K562 (cell line): ENCODE results near the gene OPHN1. TPM values are rescaled to one million over a fixed set of nuclear protein-coding genes. Genes with fewer than 3 reads are reported as not detected.
"Not testable (repeated sequence)": the region's sequence is repeated elsewhere in the genome, so short reads cannot be mapped to it uniquely, and the experiment has no call there.

ENCODE experiments used
- ATAC-seq: fragments of 200-7000 bp; cut with Tn5 transposase; 3 replicates; pipeline ENCODE4 v1.9.1; 2020; ENCODE audit warnings: moderate library complexity
- BruUV-seq: library from RNA; stranded (reverse); fragments of 400-500 nt; replicated peaks from 2 replicates; lab custom pipeline; 2021; lab: Mats Ljungman, UMichigan
- CTCF ChIA-PET: fragments of 300-600 bp; formaldehyde crosslinking; extraction: SDS; loops from one replicate; lab custom pipeline; 2021; ENCODE audit warnings: low intra/inter-chr PET ratio; lab: Yijun Ruan, JAX
- POLR2A ChIA-PET: fragments of 300-600, 350-650 bp; sonication (Branson Sonifier 250); formaldehyde crosslinking; extraction: SDS; loops from one replicate; lab custom pipeline; 2021; ENCODE audit warnings: antibody characterized with exemption, inconsistent platforms; lab: Yijun Ruan, JAX
- DNase-seq, 4 experiments: peaks; one replicate each; pipeline versions ENCODE4 v3.0.0 to v3.0.0-alpha.2; 2011 to 2018; ENCODE audit warnings: low spot score in 3 of 4, mixed read lengths in 3 of 4; ENCODE audit errors: extremely low read depth in 1 of 4
- FAIRE-seq: peaks from 2 replicates; lab custom pipeline; 2011; peaks lifted over from hg19 to GRCh38; lab: Jason Lieb, UNC
- H2AFZ ChIP-seq: 2 replicates; pipeline ENCODE4 v1.6.0; 2011; ENCODE audit warnings: low read depth, low read length, control low read depth, inconsistent platforms
- H3K27ac ChIP-seq: fragments of 200-600 bp; 3 replicates; pipeline ENCODE4 v1.8.0; 2011; ENCODE audit warnings: low read depth, mild to moderate bottlenecking, control low read depth, inconsistent platforms, low read length, moderate library complexity, mixed read lengths; ENCODE audit errors: extremely low read depth
- H3K27me3 ChIP-seq, 2 experiments: fragments of 300-600 bp in 1 of 2; 2 replicates in 1 of 2; 3 replicates in 1 of 2; pipeline versions ENCODE4 v1.6.0 to v1.8.0; 2011; ENCODE audit warnings: inconsistent platforms in 2 of 2, low read length in 2 of 2, mild to moderate bottlenecking in 1 of 2, mixed read lengths in 1 of 2, moderate library complexity in 1 of 2; ENCODE audit not compliant: control insufficient read depth in 2 of 2, insufficient read depth in 2 of 2
- H3K36me3 ChIP-seq: fragments of 300-600 bp; 3 replicates; pipeline ENCODE4 v1.8.0; 2011; ENCODE audit warnings: mild to moderate bottlenecking, low read length, inconsistent platforms; ENCODE audit not compliant: control insufficient read depth, insufficient read depth
- H3K4me1 ChIP-seq, 2 experiments: fragments of 200-600 bp in 1 of 2; replicated peaks in 1 of 2; 2 replicates in 1 of 2; 3 replicates in 1 of 2; pipeline versions ENCODE4 v1.5.1 to v1.8.0; 2011; ENCODE audit warnings: inconsistent platforms in 2 of 2, low read length in 2 of 2, mild to moderate bottlenecking in 1 of 2, mixed read lengths in 1 of 2, moderate library complexity in 1 of 2; ENCODE audit not compliant: control insufficient read depth in 2 of 2, insufficient read depth in 2 of 2
- H3K4me2 ChIP-seq: 2 replicates; pipeline ENCODE4 v1.6.1; 2011; ENCODE audit warnings: low read length, control low read depth, inconsistent platforms, mixed read lengths; ENCODE audit not compliant: insufficient read depth
- H3K4me3 ChIP-seq: fragments of 200-600 bp; sonication (generic), shearing (Covaris generic); 2 replicates; pipeline ENCODE4 v1.5.1; 2016; ENCODE audit warnings: control low read depth, inconsistent platforms
- H3K79me2 ChIP-seq: fragments of 200-600 bp; 3 replicates; pipeline ENCODE4 v1.8.0; 2011; ENCODE audit warnings: low read length, inconsistent platforms; ENCODE audit not compliant: control insufficient read depth, insufficient read depth
- H3K9ac ChIP-seq, 2 experiments: 2 replicates each; pipeline versions ENCODE4 v1.6.0 to v1.6.1; 2011; ENCODE audit warnings: low read depth in 2 of 2, low read length in 2 of 2, control low read depth in 1 of 2, inconsistent platforms in 1 of 2, mild to moderate bottlenecking in 1 of 2, mixed read lengths in 1 of 2; ENCODE audit not compliant: insufficient read depth in 1 of 2
- H3K9me1 ChIP-seq: one replicate; pipeline ENCODE4 v1.6.0; 2011; ENCODE audit warnings: inconsistent platforms, mild to moderate bottlenecking, low read length, moderate library complexity; ENCODE audit not compliant: control insufficient read depth, insufficient read depth
- H3K9me3 ChIP-seq: replicated peaks from 2 replicates; pipeline ENCODE4 v1.5.1; 2011; ENCODE audit warnings: low read depth, low read length, inconsistent platforms; ENCODE audit not compliant: control insufficient read depth, insufficient read depth
- H4K20me1 ChIP-seq: replicated peaks from 2 replicates; pipeline ENCODE4 v1.6.1; 2011; ENCODE audit warnings: low read length, inconsistent platforms, mixed read lengths; ENCODE audit not compliant: control insufficient read depth, insufficient read depth
- ZBTB11 ChIP-seq, 3 experiments: fragments of 200-800 bp in 1 of 3; fragments of 250-450 bp in 1 of 3; fragments of 450-650 bp in 1 of 3; sonication (Bioruptor Pico) in 1 of 3; sonication (Bioruptor generic) in 1 of 3; formaldehyde crosslinking in 1 of 3; IDR thresholded peaks; 2 replicates each; pipeline versions ENCODE4 v1.6.1 to v1.8.0; 2016 to 2022; ENCODE audit warnings: mild to moderate bottlenecking in 2 of 3, missing genetic modification characterization in 2 of 3, missing compliant biosample characterization in 1 of 3, moderate library complexity in 1 of 3
- ZNF57 ChIP-seq: fragments of 450-650 bp; formaldehyde crosslinking; IDR thresholded peaks from 2 replicates; pipeline ENCODE4 v1.4.0; 2020; ENCODE audit warnings: mild to moderate bottlenecking, moderate library complexity
- WGBS: fragments of 100-300 bp; shearing (Covaris generic); methylation state at CpG from one replicate; pipeline ENCODE4 v1.1.6; 2016; ENCODE audit warnings: low coverage, mixed read lengths; ENCODE audit not compliant: insufficient coverage; ENCODE audit errors: missing lambda C conversion rate; 5-methylcytosine and 5-hydroxymethylcytosine counted together
- in situ Hi-C: fragments of 300-500 bp; cut with MboI; formaldehyde crosslinking; loops from 4 replicates; pipeline ENCODE4 v1.15.0; 2018; ENCODE audit warnings: inconsistent platforms, mixed read lengths
- intact Hi-C: fragments of 100-400 bp; cut with micrococcal nuclease; formaldehyde crosslinking; loops from 2 replicates; pipeline ENCODE4 v1.14.2; 2022
- polyA plus RNA-seq, 8 experiments: library from polyadenylated mRNA; depleted of rRNA in 4 of 8; stranded (reverse) in 5 of 8; unstranded in 3 of 8; fragments of >200 nt; fragmentation: Nextera tagmentation in 2 of 8; fragmentation: Illumina TruSeq in 1 of 8; extraction: Ambion mirVana in 2 of 8; extraction: Trizol in 1 of 8; gene quantifications; 2 replicates each; pipeline versions ENCODE4 v1.2.1 to v1.2.3, GENCODE V29; 2011 to 2014; ENCODE audit warnings: inconsistent platforms in 1 of 8, missing spikeins in 1 of 8
- total RNA-seq, 7 experiments: library from RNA; depleted of rRNA in 6 of 7; stranded (reverse); fragments of >200 nt in 6 of 7; fragmentation: Illumina TruSeq in 2 of 7; extraction: Trizol in 2 of 7; gene quantifications; 2 replicates each; pipeline versions ENCODE4 v1.2.1 to v1.2.3, GENCODE V29; 2011 to 2021; ENCODE audit warnings: low replicate concordance in 1 of 7

Gene OPHN1
- total and polyA plus RNA-seq, 9 of the 15 experiments (the other 6 are each of a cell fraction or from before 2014, with no cell fraction given), result 0.28 to 1.8 (median 1.0) TPM

- no peak for TF ChIP-seq ZBTB11 (CRISPR knock-in tag; IDR thresholded peaks at IDR 0.05)
- no peak for TF ChIP-seq ZNF57 (CRISPR knock-in tag)
These were observed 101.0 kb downstream of the OPHN1 start (continued) for GRCh38 chrX:68332201-68332731.

GRCh38 chrX:68326841-68327240 is 106.5 kb downstream of the OPHN1 start:
- BruUV-seq, H3K4me3 ChIP-seq, H3K9me3 ChIP-seq, DNase-seq, POLR2A ChIA-PET, H3K4me1 ChIP-seq, H3K4me2 ChIP-seq, FAIRE-seq, H2AFZ ChIP-seq, H3K9me1 ChIP-seq, H3K27ac ChIP-seq, CTCF ChIA-PET, in situ Hi-C loops, intact Hi-C loops, H3K9ac ChIP-seq, ATAC-seq, H3K27me3 ChIP-seq, H4K20me1 ChIP-seq, H3K79me2 ChIP-seq, H3K36me3 ChIP-seq: not testable (repeated sequence)
- no CpG with 5 or more reads among the region's 30 CpGs for WGBS
